ENCODE measurements around the gene LSM14B.
A peak's percentile ranks its signal among the peaks of the same experiment; 100 is the strongest.

Gene LSM14B

GRCh38 chr20:62087227-62087626 is 35.0 kb upstream of the LSM14B start:
- H3K27ac ChIP-seq, result no peak overlapping the region
- no peak for TF ChIP-seq CTCF (conservative IDR thresholded peaks at IDR 0.05)

- H3K27ac ChIP-seq, result no peak overlapping the region
- TF ChIP-seq CTCF (conservative IDR thresholded peaks at IDR 0.05), result no peak
These were observed 34.6 kb upstream of the LSM14B start for GRCh38 chr20:62087632-62088031.

GRCh38 chr20:62088258-62089127 is 33.8 kb upstream of the LSM14B start:
- no peak overlapping the region for H3K27ac ChIP-seq
- no peak for TF ChIP-seq CTCF (conservative IDR thresholded peaks at IDR 0.05)

DNA sequence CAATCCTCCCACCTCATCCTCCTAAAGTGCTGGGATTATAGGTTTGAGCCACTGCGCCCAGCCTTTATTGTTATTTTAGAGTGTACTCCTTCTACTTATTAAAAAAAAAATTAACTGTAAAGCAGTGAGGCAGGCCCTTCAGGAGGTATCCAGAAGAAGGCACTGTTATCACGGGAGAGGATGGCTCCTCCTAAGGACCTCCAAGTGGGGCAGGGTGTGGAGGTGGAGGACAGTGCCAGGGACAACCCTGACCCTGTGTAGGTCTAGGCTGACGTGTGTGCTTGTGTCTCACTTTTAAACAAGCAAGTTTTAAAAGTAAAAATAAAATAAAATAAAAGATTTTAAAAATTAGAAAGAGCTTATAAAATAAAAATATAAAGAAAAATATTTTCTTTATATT is 32.9 kb upstream of the LSM14B start:
- TF ChIP-seq CTCF (conservative IDR thresholded peaks at IDR 0.05), result 0 out of 2 replicates have a peak, but pooled peaks have one; percentile 16
- no peak overlapping the region for H3K27ac ChIP-seq

DNA sequence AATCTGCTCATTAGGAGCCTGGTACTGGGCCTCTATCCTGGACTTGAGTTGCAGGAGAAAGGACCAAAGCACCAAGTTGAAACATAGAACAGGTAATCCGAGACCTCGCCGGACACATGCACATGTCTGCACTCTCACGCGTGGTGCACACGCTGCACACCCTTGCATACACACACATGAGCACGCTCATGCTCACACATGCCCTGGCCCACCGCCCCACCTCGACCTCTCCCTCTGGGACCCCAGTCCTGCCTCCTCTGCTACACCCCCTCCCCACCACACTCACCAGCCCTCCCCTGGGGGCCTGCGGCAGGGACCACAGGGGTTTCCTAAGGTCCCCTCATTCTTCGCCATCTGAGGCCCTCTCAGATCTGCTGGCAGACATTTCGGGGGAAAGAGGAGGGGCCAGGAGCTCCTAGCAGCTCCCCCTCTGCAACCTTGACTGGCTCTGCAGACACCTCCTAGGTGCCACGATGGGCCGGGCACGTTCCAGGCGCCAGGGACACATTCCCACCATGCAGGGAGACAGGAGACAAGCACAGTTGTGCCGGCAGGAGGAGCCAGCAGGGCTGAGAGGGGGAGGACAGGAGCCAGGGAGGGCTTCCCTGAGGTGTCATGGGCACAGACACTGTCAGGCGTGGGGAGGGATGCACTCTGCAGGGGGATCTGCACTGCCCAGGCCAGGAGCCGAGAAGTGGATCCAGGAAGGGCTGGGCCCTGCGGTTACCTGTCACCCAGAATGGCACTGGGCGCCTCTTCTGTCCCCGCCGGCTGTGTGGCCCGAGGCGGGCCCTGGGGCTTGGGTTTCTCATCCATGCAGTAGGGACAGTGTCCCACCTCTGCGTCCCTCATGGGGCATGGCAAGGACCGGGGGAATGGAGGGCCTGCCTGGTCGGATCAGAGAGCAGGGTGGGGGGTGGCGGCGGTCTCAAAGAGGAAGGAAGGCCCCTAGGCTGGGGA is 25.6 kb upstream of the LSM14B start:
- no peak for TF ChIP-seq CTCF (conservative IDR thresholded peaks at IDR 0.05)
- H3K27ac ChIP-seq, result no peak overlapping the region

GRCh38 chr20:62097881-62098407 is 24.3 kb upstream of the LSM14B start:
- no peak for TF ChIP-seq CTCF (conservative IDR thresholded peaks at IDR 0.05)
- H3K27ac ChIP-seq, result no peak overlapping the region

DNA sequence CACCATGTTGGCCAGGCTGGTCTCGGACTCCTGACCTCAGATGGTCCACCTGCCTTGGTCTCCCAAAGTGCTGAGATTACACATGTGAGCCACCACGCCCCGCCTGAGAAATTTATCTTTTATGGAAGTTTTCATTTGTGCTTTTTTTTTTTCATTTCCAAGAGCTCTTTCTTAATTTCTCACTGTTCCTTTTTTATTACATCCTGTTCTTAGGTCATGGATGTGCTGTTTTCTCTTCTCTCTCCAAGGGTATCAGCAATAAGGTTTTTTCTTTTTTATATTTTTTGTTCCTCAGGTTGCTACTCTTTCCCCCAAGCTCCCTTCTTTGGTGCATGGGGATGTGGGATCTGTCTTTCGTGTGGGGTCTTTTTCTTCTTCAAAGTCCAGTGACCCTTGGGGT is 21.2 kb upstream of the LSM14B start:
- TF ChIP-seq CTCF (conservative IDR thresholded peaks at IDR 0.05), result no peak
- H3K27ac ChIP-seq, result no peak overlapping the region

Data from VCaP (cell line).